ENCODE data around the gene LRRC7.
"Not testable (repeated sequence)": the region's sequence is repeated elsewhere in the genome, so short reads cannot be mapped to it uniquely, and the experiment has no call there.

GRCh38 chr1:69888016-69888415 is 320.3 kb downstream of the LRRC7 start:
- TF ChIP-seq CTCF, POLR2A (IDR thresholded peaks at IDR 0.05): not testable (repeated sequence)
